ENCODE results near the gene BTG2.

Gene BTG2

DNA sequence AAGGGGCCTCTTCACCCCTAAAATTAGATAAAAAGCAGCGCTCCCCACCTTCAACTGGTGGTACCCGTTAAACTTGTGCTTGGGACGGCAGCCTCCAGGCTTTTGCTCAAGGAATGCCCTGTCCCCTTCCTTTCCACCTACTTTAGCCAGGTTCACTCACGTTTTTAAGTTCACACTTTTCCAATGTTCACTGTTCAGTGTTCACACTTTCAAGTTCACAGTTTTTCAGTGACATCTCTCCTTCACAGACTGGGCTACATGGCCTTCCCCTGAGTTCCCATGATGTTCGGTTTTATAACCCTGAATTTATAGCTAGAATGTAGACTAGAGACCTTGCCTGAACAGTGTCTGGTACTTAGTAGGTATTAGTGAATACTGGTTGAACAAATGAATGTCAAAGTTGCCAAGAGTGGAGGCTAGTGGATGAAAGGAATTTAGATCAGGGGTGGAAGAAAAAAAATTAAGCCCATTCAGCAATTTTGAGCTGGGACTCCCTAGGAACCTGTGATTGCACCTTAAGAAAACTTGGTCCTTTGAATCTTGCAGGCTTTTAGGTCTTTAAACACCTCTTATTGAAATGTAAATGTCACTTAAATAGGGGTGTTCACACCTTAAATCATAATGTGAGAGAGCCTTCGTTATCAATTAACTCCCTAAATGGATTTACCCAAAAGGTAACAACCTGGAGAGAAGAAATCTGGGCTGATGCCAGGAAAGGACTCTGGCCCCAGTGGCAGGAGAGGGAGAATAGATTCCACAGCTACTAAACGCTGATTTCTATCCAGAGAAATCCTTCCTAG lies 12.3 kb downstream of the BTG2 start:
- no peaks in the 10 kb centered on the region for H3K9me3 Mint-ChIP-seq
- no peak overlapping the region for H3K27ac Mint-ChIP-seq
- ATAC-seq = no peak
- no peak overlapping the region for H3K4me3 Mint-ChIP-seq
- peaks cover 61% of the 10 kb centered on the region for H3K4me1 Mint-ChIP-seq
- H3K27me3 Mint-ChIP-seq = no peaks in the 10 kb centered on the region
- no peak for DNase-seq

DNA sequence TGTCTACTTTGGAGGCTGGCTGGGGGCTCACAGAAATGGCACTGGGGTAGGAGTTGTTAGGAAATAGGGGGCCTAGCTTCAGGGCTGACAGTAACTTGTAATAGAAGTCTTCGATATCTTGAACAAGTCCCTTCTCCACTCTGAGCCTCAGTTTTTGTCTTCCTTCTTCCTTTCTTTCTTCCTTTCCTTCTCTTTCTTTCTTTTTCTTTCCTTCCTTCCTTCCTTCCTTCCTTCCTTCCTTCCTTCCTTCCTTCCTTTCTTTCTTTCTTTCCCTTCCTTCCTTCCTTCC lies 12.9 kb downstream of the BTG2 start:
- Mint-ChIP-seq H3K4me1 (peaks cover 64% of the 10 kb centered on the region), H3K9me3 (no peaks in the 10 kb centered on the region), H3K27me3 (no peaks in the 10 kb centered on the region), H3K27ac (no peak overlapping the region), H3K4me3 (no peak overlapping the region)
- ATAC-seq = no peak
- DNase-seq = no peak

DNA sequence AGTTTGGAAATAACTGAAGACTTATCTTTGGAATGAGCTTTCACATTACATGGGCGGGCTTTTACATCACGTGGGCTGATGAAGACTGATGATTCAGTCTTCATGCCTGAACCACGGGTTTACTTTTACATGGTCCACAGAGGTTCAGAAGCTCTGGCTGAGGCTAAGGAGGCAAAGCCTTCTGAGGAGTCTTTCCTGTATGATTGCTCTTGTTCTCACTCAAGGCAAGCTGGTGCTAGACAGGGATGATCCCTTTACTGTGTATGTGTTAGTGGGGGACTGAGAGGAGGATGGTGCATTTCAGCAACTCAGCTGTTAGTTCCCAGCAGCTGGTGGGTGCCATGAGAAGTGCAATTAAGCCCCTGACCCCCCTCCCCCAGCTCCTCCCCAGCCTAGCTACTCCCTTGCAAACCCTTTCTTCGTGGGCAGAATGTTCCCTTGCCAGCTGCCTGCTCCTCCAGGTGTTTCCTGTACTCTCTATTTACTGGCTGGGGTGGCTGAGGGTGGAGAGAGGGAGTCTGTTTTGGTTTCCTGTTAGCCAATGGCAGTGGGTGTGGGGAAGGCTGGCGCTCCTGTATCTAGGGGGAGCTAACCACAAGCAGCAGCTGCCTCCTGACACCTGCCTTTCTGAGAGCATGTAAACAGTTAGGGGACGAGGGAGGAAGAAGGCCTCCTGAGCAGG lies 15.4 kb downstream of the BTG2 start:
- Mint-ChIP-seq H3K4me3 (peak overlapping the region; percentile 66 to 83), H3K27me3 (no peaks in the 10 kb centered on the region), H3K27ac (peak overlapping the region; percentile 29 to 89), H3K4me1 (peaks cover 80% of the 10 kb centered on the region), H3K9me3 (no peaks in the 10 kb centered on the region)
- ATAC-seq = peak; percentile 65
- peak; percentile 40 to 51 for DNase-seq

DNA sequence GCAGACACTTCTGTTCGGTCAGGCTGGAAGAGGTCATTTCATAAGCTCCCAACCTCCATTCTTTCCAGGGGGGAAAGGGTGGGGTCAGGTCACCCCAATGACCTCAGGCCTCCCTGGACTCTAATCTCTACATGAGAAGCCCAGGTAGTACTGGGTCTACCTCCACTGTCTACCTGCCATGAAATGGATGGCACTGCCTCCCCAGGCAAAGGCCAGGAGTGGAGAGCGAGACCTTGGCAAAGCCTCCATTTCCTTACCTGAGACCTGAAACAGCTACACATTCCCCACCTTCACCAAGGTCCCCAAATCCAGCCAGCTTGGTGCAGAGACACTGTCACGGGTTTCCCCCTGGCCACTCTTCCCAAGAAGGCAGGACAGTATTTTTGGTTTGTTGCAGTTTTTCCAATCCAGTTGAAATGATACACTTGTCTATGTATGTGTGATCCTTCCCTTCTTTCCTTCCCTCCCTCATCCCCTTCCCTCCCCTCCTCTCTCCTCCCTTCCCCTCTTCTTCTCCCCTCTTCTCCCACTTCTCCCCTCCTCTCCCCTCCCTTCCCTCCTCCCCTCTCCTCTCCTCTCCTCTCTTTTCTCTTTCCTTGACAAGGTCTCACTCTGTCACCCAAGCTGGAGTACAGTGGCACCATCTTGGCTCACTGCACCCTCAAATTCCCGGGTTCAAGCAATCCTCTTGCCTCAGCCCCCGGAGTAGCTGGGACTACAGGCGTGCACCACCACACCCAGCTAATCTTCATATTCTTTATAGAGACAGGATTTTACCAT lies 16.1 kb downstream of the BTG2 start:
- Mint-ChIP-seq H3K9me3 (no peaks in the 10 kb centered on the region), H3K4me1 (peaks cover 86% of the 10 kb centered on the region), H3K4me3 (peak overlapping the region; percentile 66 to 83), H3K27ac (peak overlapping the region; percentile 86 to 89), H3K27me3 (no peaks in the 10 kb centered on the region)
- no peak for DNase-seq
- ATAC-seq = no peak

DNA sequence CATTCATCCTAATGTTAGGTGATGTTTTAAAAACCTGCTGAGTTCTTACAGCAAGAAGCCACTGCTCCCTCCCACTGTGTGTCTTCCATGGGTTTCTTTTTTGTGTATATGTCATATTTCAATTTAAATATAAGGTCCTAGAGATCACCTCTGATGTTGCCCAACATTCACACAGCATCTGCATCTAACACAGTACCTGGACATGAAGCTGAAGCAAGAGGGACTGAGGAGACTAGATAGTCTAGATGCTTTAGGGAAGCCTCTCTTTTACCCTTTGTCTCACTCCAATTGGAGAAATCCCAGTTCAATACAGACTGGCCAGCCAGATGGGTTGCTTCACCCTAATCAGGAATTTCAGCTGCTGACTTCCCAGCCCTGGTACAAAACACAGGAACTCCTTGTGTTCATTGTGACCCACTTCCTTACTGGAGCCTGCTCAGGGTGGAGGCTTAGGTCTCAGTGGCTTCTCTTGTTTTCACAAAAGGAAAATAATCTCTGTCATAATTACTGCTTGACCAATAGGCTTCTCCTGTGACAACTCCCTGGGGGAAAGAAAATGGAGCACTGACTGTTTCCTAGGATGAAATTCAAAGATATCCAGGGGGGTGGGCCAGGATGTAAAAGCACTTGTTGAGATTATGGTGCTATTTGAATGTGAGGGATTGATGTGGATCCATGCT lies 17.3 kb downstream of the BTG2 start:
- DNase-seq (no peak), ATAC-seq (no peak)
- Mint-ChIP-seq H3K4me3 (no peak overlapping the region), H3K27ac (no peak overlapping the region), H3K4me1 (peaks cover 92% of the 10 kb centered on the region), H3K9me3 (no peaks in the 10 kb centered on the region), H3K27me3 (no peaks in the 10 kb centered on the region)

DNA sequence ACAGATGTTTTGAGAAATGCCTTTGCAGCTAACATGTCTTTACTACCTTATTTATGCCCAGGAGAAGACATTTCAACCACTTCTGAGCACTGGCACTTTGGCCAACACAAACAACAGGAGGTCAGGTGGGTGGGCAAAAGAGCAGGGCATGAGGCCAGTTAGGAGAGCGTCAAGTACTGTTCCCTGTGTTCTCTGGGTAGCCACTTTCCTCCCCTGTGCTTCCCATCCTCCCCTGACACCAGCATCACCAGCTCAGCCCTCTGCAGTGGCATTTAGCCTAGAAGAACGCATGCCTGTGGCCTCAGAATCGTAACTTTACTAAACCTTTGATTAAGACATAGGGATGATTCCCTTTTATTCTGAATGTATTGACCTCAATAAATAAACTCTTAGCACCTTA lies 18.3 kb downstream of the BTG2 start:
- Mint-ChIP-seq H3K9me3 (no peaks in the 10 kb centered on the region), H3K27me3 (no peaks in the 10 kb centered on the region), H3K4me3 (peak overlapping the region; percentile 27 to 72), H3K27ac (peak overlapping the region in 1 of 2 donors; percentile 80), H3K4me1 (peaks cover 97% of the 10 kb centered on the region)
- DNase-seq = no peak
- no peak for ATAC-seq

DNA sequence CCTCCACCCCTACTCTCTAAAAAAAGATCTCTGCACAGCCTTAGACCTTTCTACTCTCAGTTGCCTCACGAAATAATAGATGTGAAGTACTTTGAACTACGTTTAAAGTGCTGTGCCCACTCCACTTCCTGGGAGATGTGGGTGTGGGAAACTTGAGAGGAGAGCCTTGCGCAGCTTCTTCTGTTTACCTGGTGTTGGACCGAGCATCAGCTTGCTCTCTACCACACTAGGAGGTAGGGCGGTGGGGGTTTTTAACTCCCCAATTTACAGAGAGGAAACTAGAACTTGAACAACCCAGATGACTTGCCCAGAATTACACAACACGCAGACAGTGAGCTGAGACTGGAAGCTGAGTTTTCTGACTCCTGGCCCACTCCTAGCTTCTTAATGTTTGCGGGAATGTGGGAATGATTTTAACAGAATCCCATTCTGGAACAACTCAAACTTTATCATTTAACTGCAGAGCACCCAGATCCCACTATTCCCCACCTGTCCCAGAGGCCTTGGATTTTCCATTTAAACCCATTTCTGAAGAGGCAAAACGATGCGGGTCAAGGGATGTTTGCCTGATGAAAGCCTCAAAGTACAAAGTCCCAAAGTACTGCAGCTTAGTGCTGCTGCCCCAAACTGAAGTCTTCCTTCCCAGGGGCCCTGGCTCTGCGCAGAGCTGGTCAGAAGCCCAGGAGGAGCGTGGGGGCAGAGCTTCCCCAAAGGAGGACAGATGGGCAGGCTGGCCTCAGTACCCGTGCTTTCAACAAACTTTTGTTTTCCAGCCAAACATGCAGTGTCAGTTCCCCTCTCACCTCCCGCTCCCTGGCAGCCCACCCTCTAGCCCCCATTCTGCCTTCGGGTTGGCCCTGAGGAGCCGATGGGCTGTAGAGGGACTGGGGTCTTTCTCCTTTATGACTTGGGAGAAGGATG lies 19.0 kb downstream of the BTG2 start:
- Mint-ChIP-seq H3K4me1 (peaks cover 95% of the 10 kb centered on the region), H3K4me3 (peak overlapping the region; percentile 72 to 81)

DNA sequence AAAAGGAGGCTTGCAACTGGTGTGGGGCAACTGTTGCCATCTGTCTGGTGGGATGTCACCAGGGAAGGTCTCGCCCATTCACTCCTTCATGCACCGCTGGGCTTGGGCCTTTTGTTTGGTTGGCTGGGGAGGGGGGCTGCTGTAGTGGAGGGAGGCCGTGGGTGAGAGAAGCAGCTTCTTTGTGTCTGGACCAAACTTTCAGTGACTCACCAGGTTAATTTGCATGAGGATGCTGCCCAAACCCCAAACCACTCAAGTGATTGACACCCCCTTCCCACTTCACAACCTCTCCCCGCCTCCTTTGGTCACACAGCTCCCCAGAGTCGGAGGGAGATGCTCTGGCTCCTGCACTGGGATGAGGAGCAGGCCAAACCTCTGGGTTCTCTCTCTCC lies 19.7 kb downstream of the BTG2 start:
- H3K9me3 Mint-ChIP-seq = no peaks in the 10 kb centered on the region
- no peaks in the 10 kb centered on the region for H3K27me3 Mint-ChIP-seq
- peak overlapping the region; percentile 72 to 81 for H3K4me3 Mint-ChIP-seq
- DNase-seq = peak; percentile 59 to 70
- peak; percentile 40 for ATAC-seq
- H3K4me1 Mint-ChIP-seq = peaks cover 90% of the 10 kb centered on the region
- peak overlapping the region; percentile 36 to 52 for H3K27ac Mint-ChIP-seq

More for the DNA sequence above, 19.0 kb downstream of the BTG2 start:
- peak; percentile 59 for ATAC-seq
- Mint-ChIP-seq H3K9me3 (no peaks in the 10 kb centered on the region), H3K27ac (peak overlapping the region; percentile 72 to 80), H3K27me3 (no peaks in the 10 kb centered on the region)
- peak; percentile 32 to 69 for DNase-seq

DNA sequence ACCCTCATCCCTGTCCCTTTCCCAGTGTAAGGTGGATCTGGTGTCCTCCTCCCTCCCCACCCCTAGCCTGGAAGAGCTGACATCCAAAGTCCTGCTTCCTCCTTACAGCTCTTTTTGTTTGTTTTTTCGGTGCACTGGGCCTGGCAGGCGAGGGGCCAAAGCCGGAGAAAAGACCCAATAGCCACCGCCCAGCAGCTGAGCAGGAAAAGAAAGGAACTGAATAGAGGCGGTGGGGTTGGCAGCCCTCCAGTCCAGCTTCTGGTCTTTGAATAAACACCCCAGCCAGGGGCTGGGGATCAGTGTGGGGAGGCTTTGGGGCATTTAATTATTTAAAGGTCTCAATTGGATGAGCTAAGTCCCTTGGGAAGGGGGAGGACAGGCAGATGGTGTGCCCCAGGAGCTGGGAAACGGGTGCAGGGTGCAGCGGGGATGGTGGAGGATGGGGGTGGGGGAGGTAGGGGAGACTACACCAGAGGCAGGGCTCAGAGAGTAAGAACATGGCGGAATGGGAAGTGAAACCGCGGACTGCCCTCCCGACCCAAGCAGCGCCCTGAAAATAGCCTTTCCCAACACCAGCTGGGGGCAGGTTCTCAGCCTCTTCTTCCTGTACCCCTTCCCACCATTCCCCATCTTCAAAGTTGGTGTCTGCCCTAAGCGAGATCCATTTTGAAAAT lies 20.2 kb downstream of the BTG2 start:
- DNase-seq (no peak), ATAC-seq (no peak)
- peak overlapping the region in 1 of 2 donors; percentile 52 for H3K27ac Mint-ChIP-seq
- peaks cover 84% of the 10 kb centered on the region for H3K4me1 Mint-ChIP-seq
- no peaks in the 10 kb centered on the region for H3K9me3 Mint-ChIP-seq
- no peaks in the 10 kb centered on the region for H3K27me3 Mint-ChIP-seq
- H3K4me3 Mint-ChIP-seq = peak overlapping the region; percentile 72 to 87

DNA sequence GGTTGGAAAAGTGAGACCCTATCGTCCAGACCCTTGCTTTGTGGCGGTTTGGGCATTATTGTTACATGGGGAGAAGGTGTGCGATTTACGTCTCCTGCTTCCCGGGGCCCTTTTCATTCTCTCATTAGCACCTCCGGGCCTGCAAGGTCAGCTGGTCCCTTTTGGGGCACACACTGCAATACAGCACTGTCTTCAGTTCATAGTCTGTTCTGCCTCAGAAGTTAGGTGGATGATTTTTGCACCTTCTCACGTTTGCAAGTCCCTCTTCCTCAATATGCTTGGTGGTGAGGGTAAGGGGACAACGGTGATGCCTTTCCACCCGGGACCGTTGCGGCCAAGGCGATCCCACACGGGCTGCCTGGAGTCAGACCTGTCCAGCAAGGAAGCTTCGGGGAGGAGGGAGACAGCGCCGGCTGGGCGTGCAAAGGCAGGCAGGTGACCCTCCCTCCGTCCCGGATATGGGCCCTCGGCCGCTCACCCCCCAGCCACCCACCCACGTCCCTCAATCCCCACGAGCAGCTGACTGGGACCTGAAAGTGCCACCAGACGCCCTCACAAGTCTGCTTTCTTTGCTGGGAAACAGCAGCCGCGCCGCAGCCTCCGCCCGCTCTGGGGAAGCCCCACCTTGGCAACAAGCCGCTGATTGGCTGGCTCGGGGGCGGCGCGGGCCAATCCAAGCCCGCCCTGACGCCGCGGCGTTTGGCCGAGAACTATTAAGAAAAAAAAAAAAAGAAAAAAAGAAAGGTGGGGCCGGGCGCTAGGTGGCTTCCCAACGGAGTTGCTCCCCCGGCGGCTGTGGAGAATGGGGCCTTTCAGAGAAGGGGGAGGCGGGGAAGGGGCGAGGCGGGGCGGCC lies 21.7 kb downstream of the BTG2 start:
- Mint-ChIP-seq H3K4me3 (peak overlapping the region; percentile 84 to 87), H3K27me3 (no peaks in the 10 kb centered on the region), H3K9me3 (no peaks in the 10 kb centered on the region), H3K27ac (peak overlapping the region; percentile 90 to 97), H3K4me1 (peaks cover 69% of the 10 kb centered on the region)
- DNase-seq (peak; percentile 93 to 96), ATAC-seq (peak; percentile 86)

GRCh38 chr1:203327684-203328457 lies 22.6 kb downstream of the BTG2 start:
- Mint-ChIP-seq H3K9me3 (no peaks in the 10 kb centered on the region), H3K27ac (peak overlapping the region; percentile 90 to 97), H3K4me1 (peaks cover 61% of the 10 kb centered on the region), H3K4me3 (peak overlapping the region; percentile 84 to 87), H3K27me3 (no peaks in the 10 kb centered on the region)
- ATAC-seq (peak; percentile 66), DNase-seq (peak; percentile 73 to 77)

DNA sequence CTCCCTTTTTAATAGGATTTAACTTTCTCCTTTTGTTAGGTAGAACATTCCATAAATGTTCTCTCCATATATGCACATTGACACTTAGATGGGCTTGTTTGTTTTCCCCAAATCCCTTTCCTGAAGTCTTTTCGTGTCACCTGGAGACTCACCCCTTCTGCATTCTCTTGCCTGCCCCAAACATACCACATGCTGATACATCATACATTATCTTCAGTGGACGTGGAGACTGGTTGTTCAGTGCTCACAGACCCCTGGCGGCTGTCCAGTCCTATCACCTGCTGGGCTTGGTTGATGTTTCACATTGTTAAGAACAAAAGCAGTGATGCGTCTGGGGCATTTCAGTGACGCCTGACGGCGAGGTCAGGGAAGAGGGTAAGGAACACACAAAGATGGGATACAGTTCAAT lies 23.4 kb downstream of the BTG2 start:
- H3K4me1 Mint-ChIP-seq = peaks cover 53% of the 10 kb centered on the region
- H3K9me3 Mint-ChIP-seq = no peaks in the 10 kb centered on the region
- H3K27me3 Mint-ChIP-seq = no peaks in the 10 kb centered on the region
- no peak for ATAC-seq
- no peak for DNase-seq
- H3K27ac Mint-ChIP-seq = no peak overlapping the region
- H3K4me3 Mint-ChIP-seq = peak overlapping the region in 1 of 2 donors; percentile 1

GRCh38 chr1:203331224-203331623 lies 25.9 kb downstream of the BTG2 start:
- Mint-ChIP-seq H3K27ac (no peak overlapping the region), H3K4me3 (no peak overlapping the region), H3K27me3 (no peaks in the 10 kb centered on the region), H3K4me1 (peaks cover 35% of the 10 kb centered on the region), H3K9me3 (no peaks in the 10 kb centered on the region)
- ATAC-seq = no peak
- DNase-seq = no peak
